HUES48 (cell line): ENCODE results near the gene ASTN2.

Source experiments
- H3K27ac ChIP-seq: one replicate; pipeline ENCODE4 v1.7.0; 2013; ENCODE audit warnings: low read depth, low read length, inconsistent platforms
- H3K27me3 ChIP-seq: 2 replicates; pipeline ENCODE4 v1.6.1; 2013; ENCODE audit warnings: mild to moderate bottlenecking, low read length; ENCODE audit not compliant: control insufficient read depth, insufficient read depth
- H3K36me3 ChIP-seq: 2 replicates; pipeline ENCODE4 v1.6.1; 2013; ENCODE audit warnings: low read length; ENCODE audit not compliant: control insufficient read depth, insufficient read depth
- H3K4me1 ChIP-seq: 2 replicates; pipeline ENCODE4 v1.6.1; 2013; ENCODE audit warnings: mild to moderate bottlenecking, low read length; ENCODE audit not compliant: control insufficient read depth, insufficient read depth
- H3K4me3 ChIP-seq: 2 replicates; pipeline ENCODE4 v1.5.1; 2013; ENCODE audit warnings: mild to moderate bottlenecking, low read depth, low read length
- H3K9ac ChIP-seq: 2 replicates; pipeline ENCODE4 v1.6.1; 2013; ENCODE audit warnings: mild to moderate bottlenecking, low read depth, low read length, moderate library complexity
- H3K9me3 ChIP-seq: 2 replicates; pipeline ENCODE4 v1.6.1; 2013; ENCODE audit warnings: low read length; ENCODE audit not compliant: control insufficient read depth, insufficient read depth

ASTN2 gene

GRCh38 chr9:116482740-116483139, 932.1 kb downstream of the ASTN2 start:
- H3K36me3 ChIP-seq = no peaks in the 10 kb centered on the region
- no peak overlapping the region for H3K27ac ChIP-seq
- H3K4me1 ChIP-seq = peaks cover 11% of the 10 kb centered on the region
- no peaks in the 10 kb centered on the region for H3K27me3 ChIP-seq
- H3K9me3 ChIP-seq = no peaks in the 10 kb centered on the region
- no peak overlapping the region for H3K4me3 ChIP-seq
- H3K9ac ChIP-seq = no peak overlapping the region

GRCh38 chr9:116480700-116481099, 934.2 kb downstream of the ASTN2 start:
- Histone ChIP-seq H3K27ac (no peak overlapping the region), H3K36me3 (no peaks in the 10 kb centered on the region), H3K4me3 (no peak overlapping the region), H3K27me3 (no peaks in the 10 kb centered on the region), H3K9me3 (no peaks in the 10 kb centered on the region), H3K4me1 (peaks cover 22% of the 10 kb centered on the region), H3K9ac (no peak overlapping the region)

- Histone ChIP-seq H3K4me1 (peaks cover 22% of the 10 kb centered on the region), H3K36me3 (no peaks in the 10 kb centered on the region), H3K27ac (no peak overlapping the region), H3K27me3 (no peaks in the 10 kb centered on the region), H3K4me3 (no peak overlapping the region), H3K9ac (no peak overlapping the region), H3K9me3 (no peaks in the 10 kb centered on the region)
These were observed 934.9 kb downstream of the ASTN2 start for GRCh38 chr9:116479967-116480366.

GRCh38 chr9:116479056-116479544, 935.8 kb downstream of the ASTN2 start:
- no peak overlapping the region for H3K27ac ChIP-seq
- H3K9ac ChIP-seq = no peak overlapping the region
- peaks cover 22% of the 10 kb centered on the region for H3K4me1 ChIP-seq
- no peaks in the 10 kb centered on the region for H3K36me3 ChIP-seq
- H3K4me3 ChIP-seq = no peak overlapping the region
- H3K9me3 ChIP-seq = no peaks in the 10 kb centered on the region
- H3K27me3 ChIP-seq = no peaks in the 10 kb centered on the region

GRCh38 chr9:116477584-116478141, 937.2 kb downstream of the ASTN2 start:
- Histone ChIP-seq H3K9me3 (no peaks in the 10 kb centered on the region), H3K36me3 (no peaks in the 10 kb centered on the region), H3K27ac (no peak overlapping the region), H3K27me3 (no peaks in the 10 kb centered on the region), H3K4me3 (no peak overlapping the region), H3K4me1 (peaks cover 14% of the 10 kb centered on the region), H3K9ac (no peak overlapping the region)

GRCh38 chr9:116476935-116477381, 937.9 kb downstream of the ASTN2 start:
- H3K27ac ChIP-seq = no peak overlapping the region
- H3K27me3 ChIP-seq = no peaks in the 10 kb centered on the region
- H3K4me3 ChIP-seq = no peak overlapping the region
- no peaks in the 10 kb centered on the region for H3K36me3 ChIP-seq
- H3K4me1 ChIP-seq = peaks cover 16% of the 10 kb centered on the region
- H3K9me3 ChIP-seq = no peaks in the 10 kb centered on the region
- no peak overlapping the region for H3K9ac ChIP-seq

DNA sequence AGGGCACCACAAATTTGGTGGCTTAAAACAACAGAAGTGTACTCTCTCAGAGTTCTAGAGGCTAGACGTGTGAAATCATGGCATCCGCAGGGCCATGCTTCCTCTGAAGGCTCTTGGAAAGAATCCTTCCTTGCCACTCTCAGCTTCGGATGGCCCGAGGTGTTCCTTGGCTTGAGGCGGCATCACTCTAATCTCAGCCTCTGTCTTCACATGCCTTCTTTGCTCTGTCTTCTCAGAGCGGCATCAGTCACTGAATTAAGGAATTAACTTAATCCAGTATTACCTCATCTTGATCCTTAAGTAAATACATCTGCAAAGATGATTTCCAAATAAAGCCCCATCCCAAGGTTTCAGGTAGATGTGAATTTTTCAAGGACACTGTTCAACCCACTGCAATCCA, 938.9 kb downstream of the ASTN2 start:
- Histone ChIP-seq H3K4me1 (peaks cover 24% of the 10 kb centered on the region), H3K9me3 (no peaks in the 10 kb centered on the region), H3K4me3 (no peak overlapping the region), H3K27ac (no peak overlapping the region), H3K9ac (no peak overlapping the region), H3K27me3 (no peaks in the 10 kb centered on the region), H3K36me3 (no peaks in the 10 kb centered on the region)

- no peak overlapping the region for H3K9ac ChIP-seq
- no peaks in the 10 kb centered on the region for H3K27me3 ChIP-seq
- H3K4me1 ChIP-seq = peaks cover 32% of the 10 kb centered on the region
- H3K36me3 ChIP-seq = no peaks in the 10 kb centered on the region
- H3K27ac ChIP-seq = no peak overlapping the region
- H3K9me3 ChIP-seq = no peaks in the 10 kb centered on the region
- no peak overlapping the region for H3K4me3 ChIP-seq
These were observed 939.7 kb downstream of the ASTN2 start for GRCh38 chr9:116475201-116475600.

DNA sequence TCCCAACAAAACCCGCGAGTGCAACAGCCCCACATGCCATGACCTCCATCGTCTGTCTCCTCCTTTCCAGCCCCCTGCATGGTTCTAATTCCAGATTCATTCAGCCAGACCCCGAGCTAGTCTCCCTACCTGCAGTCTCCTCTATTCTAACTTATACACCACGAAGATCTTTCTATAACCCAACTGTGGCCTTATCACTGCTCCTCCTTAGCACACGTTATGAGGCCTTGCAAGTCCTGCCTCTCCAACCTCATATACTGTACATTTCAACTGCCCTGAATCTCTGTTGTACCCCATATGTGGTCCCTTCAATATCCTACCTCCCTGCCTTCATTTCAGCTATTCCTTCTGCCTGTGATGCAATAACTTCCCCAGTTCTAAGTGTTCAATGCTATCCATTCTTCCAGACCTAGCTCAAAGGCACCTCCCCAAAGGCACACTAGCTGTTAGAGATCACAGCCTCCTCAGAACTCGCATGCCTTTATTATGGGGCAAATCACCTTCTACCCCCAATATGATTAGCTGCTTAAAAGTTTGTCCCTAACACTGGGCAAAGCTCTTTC, 942.8 kb downstream of the ASTN2 start:
- Histone ChIP-seq H3K36me3 (no peaks in the 10 kb centered on the region), H3K9me3 (no peaks in the 10 kb centered on the region), H3K4me1 (peaks cover 44% of the 10 kb centered on the region), H3K27me3 (no peaks in the 10 kb centered on the region), H3K4me3 (peak overlapping the region; percentile 29; the same call in 1 of the 2 replicates), H3K9ac (peak overlapping the region; percentile 24; the same call in 1 of the 2 replicates), H3K27ac (peak overlapping the region; percentile 98)

DNA sequence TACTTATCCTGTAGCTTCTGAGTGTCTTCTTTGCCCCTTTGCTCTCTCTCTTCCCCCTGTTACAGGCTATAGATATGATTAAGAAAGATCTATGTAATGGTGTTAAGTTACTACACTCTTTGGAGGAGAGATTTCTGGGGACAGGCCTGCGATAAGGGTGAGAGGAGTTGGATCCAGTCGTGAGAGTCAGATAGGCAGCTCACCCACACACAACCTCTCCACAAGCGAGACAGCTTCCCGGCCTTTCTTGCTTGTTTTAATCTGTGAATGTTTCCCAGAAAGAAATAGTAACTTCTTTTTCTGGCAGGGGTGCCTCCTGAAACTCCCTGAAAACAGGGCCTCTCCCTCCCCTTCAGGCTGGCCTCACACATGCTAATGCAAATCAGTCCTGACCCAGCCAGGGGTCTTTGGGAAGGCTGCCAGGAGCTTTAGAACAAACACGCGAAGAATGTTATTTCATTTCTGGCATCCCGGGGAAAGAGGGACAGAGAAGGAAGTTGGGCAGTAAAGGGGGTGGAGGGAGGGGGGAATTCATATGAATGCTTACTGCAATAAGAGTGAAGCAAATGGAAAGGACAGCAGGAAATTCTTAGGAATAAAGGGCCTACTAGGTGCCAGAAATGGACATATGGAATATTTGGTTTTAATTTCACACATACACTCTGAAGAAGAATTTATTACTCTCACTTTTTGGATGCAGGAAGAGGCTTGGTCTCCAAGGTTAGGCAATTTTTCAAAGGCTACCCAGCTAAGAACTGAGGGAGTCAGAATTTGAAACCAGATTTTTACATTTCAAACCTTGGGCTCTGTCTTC, 943.6 kb downstream of the ASTN2 start:
- H3K27ac ChIP-seq = peak overlapping the region; percentile 98
- no peaks in the 10 kb centered on the region for H3K9me3 ChIP-seq
- peak overlapping the region; percentile 27 for H3K9ac ChIP-seq
- no peaks in the 10 kb centered on the region for H3K27me3 ChIP-seq
- peaks cover 38% of the 10 kb centered on the region for H3K4me1 ChIP-seq
- peak overlapping the region; percentile 31 for H3K4me3 ChIP-seq
- no peaks in the 10 kb centered on the region for H3K36me3 ChIP-seq
